ENCODE measurements around the gene F12. TPM values are rescaled to one million over a fixed set of nuclear protein-coding genes. Genes with fewer than 3 reads are reported as not detected.

The F12 gene
- total RNA-seq, 2 experiments from 2014 or later, result 3.8 TPM; not detected in 1

DNA sequence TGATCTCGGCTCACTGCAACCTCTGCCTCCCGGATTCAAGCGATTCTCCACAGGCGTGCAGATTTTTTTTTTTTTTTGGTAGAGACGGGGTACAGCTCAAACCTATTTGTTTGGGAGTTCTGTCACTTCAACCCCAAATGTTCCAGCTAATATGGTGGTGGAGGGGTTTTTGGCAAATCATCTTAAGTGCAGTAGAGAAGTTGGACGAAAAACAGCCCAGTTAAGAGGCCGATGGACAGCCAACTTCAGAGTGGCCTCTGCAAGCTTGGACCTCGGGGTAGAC lies 36.5 kb upstream of the F12 start:
- intact Hi-C loops (cut with micrococcal nuclease; ENCODE audit: unreplicated experiment), result loop anchor here (1.0 to 2.0 kb wide), 3 partner anchors 15 to 56 kb away; no protein-coding TSS in a partner anchor
- peaks cover 22% of the 10 kb centered on the region for H3K36me3 ChIP-seq (ENCODE audit: insufficient read depth, low read length)
- DNase-seq (ENCODE audit: low spot score), result no peak
- BruUV-seq (replicated peaks), result no TSS peak
- no peaks in the 10 kb centered on the region for H3K79me2 ChIP-seq (ENCODE audit: insufficient read depth, low read depth, low read length)
- no peaks in the 10 kb centered on the region for H3K9me3 ChIP-seq (ENCODE audit: low read length)
- no peak overlapping the region; the same call in 1 of the 2 replicates for H2AFZ ChIP-seq (ENCODE audit: low read length)
- no peak overlapping the region for H3K27ac ChIP-seq (ENCODE audit: low read depth, low read length, poor library complexity, severe bottlenecking)
- H3K4me1 ChIP-seq (ENCODE audit: insufficient read depth, low read length, poor library complexity, severe bottlenecking), result peaks cover 47% of the 10 kb centered on the region
- no peaks in the 10 kb centered on the region for H3K9me2 ChIP-seq (ENCODE audit: insufficient read depth, low read length)
- 0 out of 2 replicates have a peak, but pooled peaks cover 9% of the 10 kb centered on the region for H4K20me1 ChIP-seq (ENCODE audit: insufficient read depth, low read length)
- POLR2A ChIA-PET, result interaction anchor here (0.6 to 1.8 kb wide), 8 partner anchors 12 to 146 kb away, joined by 3 to 10 read pairs (median 4); partner anchors contain the start of gene GRK6
- TF ChIP-seq, protein P1, sequence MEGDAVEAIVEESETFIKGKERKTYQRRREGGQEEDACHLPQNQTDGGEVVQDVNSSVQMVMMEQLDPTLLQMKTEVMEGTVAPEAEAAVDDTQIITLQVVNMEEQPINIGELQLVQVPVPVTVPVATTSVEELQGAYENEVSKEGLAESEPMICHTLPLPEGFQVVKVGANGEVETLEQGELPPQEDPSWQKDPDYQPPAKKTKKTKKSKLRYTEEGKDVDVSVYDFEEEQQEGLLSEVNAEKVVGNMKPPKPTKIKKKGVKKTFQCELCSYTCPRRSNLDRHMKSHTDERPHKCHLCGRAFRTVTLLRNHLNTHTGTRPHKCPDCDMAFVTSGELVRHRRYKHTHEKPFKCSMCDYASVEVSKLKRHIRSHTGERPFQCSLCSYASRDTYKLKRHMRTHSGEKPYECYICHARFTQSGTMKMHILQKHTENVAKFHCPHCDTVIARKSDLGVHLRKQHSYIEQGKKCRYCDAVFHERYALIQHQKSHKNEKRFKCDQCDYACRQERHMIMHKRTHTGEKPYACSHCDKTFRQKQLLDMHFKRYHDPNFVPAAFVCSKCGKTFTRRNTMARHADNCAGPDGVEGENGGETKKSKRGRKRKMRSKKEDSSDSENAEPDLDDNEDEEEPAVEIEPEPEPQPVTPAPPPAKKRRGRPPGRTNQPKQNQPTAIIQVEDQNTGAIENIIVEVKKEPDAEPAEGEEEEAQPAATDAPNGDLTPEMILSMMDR (conservative IDR thresholded peaks at IDR 0.05; ENCODE audit: low read length), result no peak
- no peak for TF ChIP-seq EZH2phosphoT487 (IDR thresholded peaks at IDR 0.05; ENCODE audit: borderline replicate concordance, low read depth, low read length)
- peak overlapping the region; percentile 75 for H3K4me2 ChIP-seq (ENCODE audit: low read length)
- CTCF ChIA-PET (ENCODE audit: unreplicated experiment), result interaction anchor here (0.6 to 0.9 kb wide), 4 partner anchors 8 to 55 kb away, joined by 3 read pairs; no protein-coding TSS in a partner anchor
- H3K4me3 ChIP-seq (ENCODE audit: low read depth, low read length, poor library complexity, severe bottlenecking), result peak overlapping the region; percentile 72

DNA sequence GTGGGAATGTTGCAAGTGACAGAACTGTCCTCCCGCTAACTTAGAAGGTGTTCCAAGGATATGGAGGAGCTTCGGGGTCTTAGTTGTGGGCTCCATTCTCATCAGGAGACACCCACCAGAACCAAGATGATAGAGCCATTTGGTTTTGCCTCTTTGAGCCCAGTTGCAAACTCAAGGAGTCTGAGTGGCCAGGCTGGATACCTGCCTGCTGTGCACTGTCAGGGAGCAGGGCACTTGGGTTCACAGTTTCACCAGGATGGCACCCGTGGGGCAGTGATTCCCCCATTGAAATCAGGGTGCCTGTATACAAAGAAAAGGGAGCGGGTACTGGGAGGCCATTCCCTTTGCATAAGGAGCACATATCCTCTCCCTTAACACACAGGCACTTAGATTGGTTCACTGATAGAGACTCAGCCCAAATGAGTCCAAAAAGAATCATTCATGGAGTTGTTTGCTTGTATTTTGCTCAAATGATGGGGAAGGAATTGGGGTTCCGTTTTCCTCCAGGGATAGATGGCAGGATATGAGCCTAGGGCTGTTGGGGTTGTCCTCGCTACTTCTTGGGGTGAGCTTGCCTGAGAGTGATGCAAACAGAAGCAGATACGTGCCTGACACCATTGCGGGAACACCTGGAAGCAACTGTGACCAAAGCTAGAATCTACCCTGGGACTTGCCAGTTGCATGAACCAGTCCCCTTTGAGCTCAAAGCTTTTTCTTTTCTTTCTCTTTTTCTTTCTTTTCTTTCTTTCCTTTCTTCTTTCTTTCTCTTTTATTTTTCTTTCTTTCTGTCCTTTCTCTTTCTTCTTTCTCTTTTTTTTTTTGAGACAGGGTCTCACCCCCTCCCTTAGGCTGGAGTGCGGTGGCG lies 35.9 kb upstream of the F12 start:
- CTCF ChIA-PET (ENCODE audit: unreplicated experiment), result interaction anchor here (0.6 to 0.9 kb wide), 6 partner anchors 9 to 78 kb away, joined by 3 to 6 read pairs (median 3); no protein-coding TSS in a partner anchor

More for the DNA sequence above, 35.9 kb upstream of the F12 start:
- Histone ChIP-seq H3K36me3 (ENCODE audit: insufficient read depth, low read length) (peaks cover 28% of the 10 kb centered on the region), H3K4me1 (ENCODE audit: insufficient read depth, low read length, poor library complexity, severe bottlenecking) (peaks cover 47% of the 10 kb centered on the region), H3K4me3 (ENCODE audit: low read depth, low read length, poor library complexity, severe bottlenecking) (no peak overlapping the region), H3K9me3 (ENCODE audit: low read length) (no peaks in the 10 kb centered on the region), H2AFZ (ENCODE audit: low read length) (no peak overlapping the region), H4K20me1 (ENCODE audit: insufficient read depth, low read length) (0 out of 2 replicates have a peak, but pooled peaks cover 9% of the 10 kb centered on the region), H3K27ac (ENCODE audit: low read depth, low read length, poor library complexity, severe bottlenecking) (no peak overlapping the region), H3K79me2 (ENCODE audit: insufficient read depth, low read depth, low read length) (no peaks in the 10 kb centered on the region), H3K4me2 (ENCODE audit: low read length) (peak overlapping the region; percentile 75; the same call in 1 of the 2 replicates), H3K9me2 (ENCODE audit: insufficient read depth, low read length) (no peaks in the 10 kb centered on the region)
- peak; percentile 41 for DNase-seq (ENCODE audit: low spot score)
- intact Hi-C loops (cut with micrococcal nuclease; ENCODE audit: unreplicated experiment), result loop anchor here (2.0 kb wide), 1 partner anchor 14 kb away; no protein-coding TSS in a partner anchor
- BruUV-seq (replicated peaks), result TSS peak; percentile 52
- TF ChIP-seq, protein P1 (conservative IDR thresholded peaks at IDR 0.05; ENCODE audit: low read length), result no peak
- no peak for TF ChIP-seq EZH2phosphoT487 (IDR thresholded peaks at IDR 0.05; ENCODE audit: borderline replicate concordance, low read depth, low read length)
- POLR2A ChIA-PET, result interaction anchor here (0.6 to 1.8 kb wide), 10 partner anchors 10 to 145 kb away, joined by 3 to 10 read pairs (median 4); partner anchors contain the start of gene GRK6
